Endothelial cell of umbilical vein (primary cell): ENCODE data around the gene F2. TPM values are rescaled to one million over a fixed set of nuclear protein-coding genes. Genes with fewer than 3 reads are reported as not detected.
A peak's percentile ranks its signal among the peaks of the same experiment; 100 is the strongest.

Source experiments
- BruUV-seq: library from RNA; stranded (reverse); fragments of 400-500 nt; replicated peaks from 2 replicates; lab custom pipeline; 2021; lab: Mats Ljungman, UMichigan
- CTCF ChIA-PET: fragments of 300-600, 350-600 bp; sonication (Branson Sonifier 250); formaldehyde crosslinking; loops from one replicate; lab custom pipeline; 2021; ENCODE audit warnings: antibody characterized with exemption, inconsistent platforms; lab: Charles Lee
- POLR2A ChIA-PET: fragments of 300-600, 350-600 bp; sonication (Branson Sonifier 250); formaldehyde crosslinking; loops from one replicate; lab custom pipeline; 2021; ENCODE audit warnings: antibody characterized with exemption, inconsistent platforms; lab: Charles Lee
- DNase-seq: peaks from one replicate; pipeline ENCODE4 v3.0.0-alpha.2; 2011; ENCODE audit warnings: low read depth, low spot score
- FAIRE-seq: peaks from 2 replicates; lab custom pipeline; 2011; peaks lifted over from hg19 to GRCh38; lab: Jason Lieb, UNC
- H2AFZ ChIP-seq: 2 replicates; pipeline ENCODE4 v1.6.0; 2012; ENCODE audit warnings: low read depth, low read length, control low read depth, inconsistent platforms
- H3K27ac ChIP-seq: 2 replicates; pipeline ENCODE4 v1.5.1; 2011; ENCODE audit warnings: low read depth, mild to moderate bottlenecking, control low read depth, low read length, moderate library complexity; ENCODE audit not compliant: insufficient read depth
- H3K27me3 ChIP-seq, 2 experiments: 2 replicates each; pipeline versions ENCODE4 v1.6.0 to v1.6.1; 2011; ENCODE audit warnings: low read length in 2 of 2, mixed read lengths in 1 of 2; ENCODE audit not compliant: control insufficient read depth in 2 of 2, insufficient read depth in 2 of 2
- H3K36me3 ChIP-seq, 2 experiments: 2 replicates in 1 of 2; 3 replicates in 1 of 2; pipeline ENCODE4 v1.5.1; 2011; ENCODE audit warnings: low read length in 2 of 2, mild to moderate bottlenecking in 1 of 2, moderate library complexity in 1 of 2; ENCODE audit not compliant: control insufficient read depth in 2 of 2, insufficient read depth in 2 of 2; ENCODE audit errors: extremely low read depth in 1 of 2
- H3K4me1 ChIP-seq: 3 replicates; pipeline ENCODE4 v1.5.1; 2011; ENCODE audit warnings: mild to moderate bottlenecking, low read length; ENCODE audit not compliant: control insufficient read depth, insufficient read depth; ENCODE audit errors: extremely low read depth
- H3K4me2 ChIP-seq: 2 replicates; pipeline ENCODE4 v1.6.1; 2011; ENCODE audit warnings: low read length, control low read depth, mixed read lengths; ENCODE audit not compliant: insufficient read depth
- H3K4me3 ChIP-seq, 3 experiments: fragments of 200-600 bp in 1 of 3; sonication (generic), shearing (Covaris generic) in 1 of 3; replicated peaks in 1 of 3; 2 replicates each; pipeline ENCODE4 v1.5.1; 2011 to 2016; ENCODE audit warnings: control low read depth in 3 of 3, low read length in 3 of 3, mild to moderate bottlenecking in 2 of 3, inconsistent platforms in 1 of 3, low read depth in 1 of 3, moderate library complexity in 1 of 3; ENCODE audit not compliant: insufficient read depth in 1 of 3
- H3K79me2 ChIP-seq: 2 replicates; pipeline ENCODE4 v1.6.0; 2012; ENCODE audit warnings: low read length, inconsistent platforms; ENCODE audit not compliant: control insufficient read depth, insufficient read depth
- H3K9ac ChIP-seq: replicated peaks from 2 replicates; pipeline ENCODE3; 2011; ENCODE audit warnings: low read length, control low read depth; ENCODE audit not compliant: insufficient read depth; ENCODE audit errors: extremely low read depth
- H3K9me1 ChIP-seq: replicated peaks from 3 replicates; pipeline ENCODE4 v1.6.0; 2011; ENCODE audit warnings: mild to moderate bottlenecking, low read length; ENCODE audit not compliant: control insufficient read depth, insufficient read depth; ENCODE audit errors: extremely low read depth
- H3K9me3 ChIP-seq: replicated peaks from 2 replicates; pipeline ENCODE4 v1.5.1; 2012; ENCODE audit warnings: low read length, inconsistent platforms; ENCODE audit not compliant: control insufficient read depth, insufficient read depth
- H4K20me1 ChIP-seq: replicated peaks from 2 replicates; pipeline ENCODE3; 2011; ENCODE audit warnings: mild to moderate bottlenecking, low read length; ENCODE audit not compliant: control insufficient read depth, insufficient read depth; ENCODE audit errors: extremely low read depth
- CTCF ChIP-seq, 2 donors: IDR thresholded peaks; 1 replicate in 1 of 2; 2 replicates in 1 of 2; pipeline ENCODE4 v1.5.1; 2011; ENCODE audit warnings: low read length in 2 of 2, mild to moderate bottlenecking in 2 of 2, moderate library complexity in 2 of 2, control low read depth in 1 of 2, inconsistent platforms in 1 of 2, low read depth in 1 of 2; ENCODE audit not compliant: insufficient read depth in 1 of 2; ENCODE audit errors: extremely low read depth in 1 of 2
- EZH2 ChIP-seq: IDR thresholded peaks from 2 replicates; pipeline ENCODE4 v1.6.1; 2012; ENCODE audit warnings: borderline replicate concordance, low read depth, mild to moderate bottlenecking, moderate library complexity, low read length, inconsistent platforms; ENCODE audit not compliant: severe bottlenecking
- FOS ChIP-seq: IDR thresholded peaks from 2 replicates; pipeline ENCODE4 v1.6.1; 2011; ENCODE audit warnings: mild to moderate bottlenecking, low read length, moderate library complexity, borderline replicate concordance; ENCODE audit not compliant: insufficient read depth
- GATA2 ChIP-seq: IDR thresholded peaks from 2 replicates; pipeline ENCODE4 v1.7.0; 2011; ENCODE audit warnings: low read depth, mild to moderate bottlenecking, moderate library complexity, mixed read lengths, low read length; ENCODE audit not compliant: insufficient read length, insufficient read depth
- JUN ChIP-seq: IDR thresholded peaks from 2 replicates; pipeline ENCODE4 v1.6.1; 2011; ENCODE audit warnings: borderline replicate concordance, low read depth; ENCODE audit not compliant: insufficient read length, insufficient read depth
- MAX ChIP-seq: IDR thresholded peaks from 2 replicates; pipeline ENCODE4 v1.6.1; 2011; ENCODE audit not compliant: insufficient read depth, insufficient read length
- MYC ChIP-seq: IDR thresholded peaks from one replicate; pipeline ENCODE4 v1.6.1; 2011; ENCODE audit warnings: mild to moderate bottlenecking, low read depth, low read length
- POLR2A ChIP-seq: IDR thresholded peaks from 2 replicates; pipeline ENCODE4 v1.6.1; 2012; ENCODE audit warnings: low read depth, mild to moderate bottlenecking, control low read depth, low read length
- POLR2AphosphoS5 ChIP-seq: IDR thresholded peaks from 2 replicates; pipeline ENCODE4 v1.6.1; 2012; ENCODE audit warnings: low read depth, mild to moderate bottlenecking, control low read depth, low read length, moderate library complexity; ENCODE audit not compliant: insufficient read depth
- dilution Hi-C: fragments of 300-500 bp; cut with MboI; formaldehyde crosslinking; loops from one replicate; pipeline ENCODE4 v1.15.0; 2019; ENCODE audit warnings: low sequenced_read_pairs; ENCODE audit not compliant: extremely low pct_ligation_motif_present
- intact Hi-C: fragments of 100-400 bp; cut with micrococcal nuclease; formaldehyde crosslinking; loops from one replicate; pipeline ENCODE4 v1.10.0; 2022
- polyA plus RNA-seq, 4 experiments: library from polyadenylated mRNA; depleted of rRNA in 3 of 4; stranded (reverse) in 3 of 4; unstranded in 1 of 4; fragments of >200 nt; gene quantifications; 2 replicates each; pipeline versions ENCODE4 v1.2.1 to v1.2.3, GENCODE V29; 2011 to 2012; ENCODE audit warnings: missing spikeins in 1 of 4
- total RNA-seq: library from RNA; stranded (reverse); gene quantifications from 2 replicates; pipeline ENCODE4 v1.2.3, GENCODE V29; 2021

The F2 gene
- total and polyA plus RNA-seq, 2 donors (not counting 3 experiments of a cell fraction or from before 2014, with no cell fraction given) = 0.04 TPM; not detected in 1

DNA sequence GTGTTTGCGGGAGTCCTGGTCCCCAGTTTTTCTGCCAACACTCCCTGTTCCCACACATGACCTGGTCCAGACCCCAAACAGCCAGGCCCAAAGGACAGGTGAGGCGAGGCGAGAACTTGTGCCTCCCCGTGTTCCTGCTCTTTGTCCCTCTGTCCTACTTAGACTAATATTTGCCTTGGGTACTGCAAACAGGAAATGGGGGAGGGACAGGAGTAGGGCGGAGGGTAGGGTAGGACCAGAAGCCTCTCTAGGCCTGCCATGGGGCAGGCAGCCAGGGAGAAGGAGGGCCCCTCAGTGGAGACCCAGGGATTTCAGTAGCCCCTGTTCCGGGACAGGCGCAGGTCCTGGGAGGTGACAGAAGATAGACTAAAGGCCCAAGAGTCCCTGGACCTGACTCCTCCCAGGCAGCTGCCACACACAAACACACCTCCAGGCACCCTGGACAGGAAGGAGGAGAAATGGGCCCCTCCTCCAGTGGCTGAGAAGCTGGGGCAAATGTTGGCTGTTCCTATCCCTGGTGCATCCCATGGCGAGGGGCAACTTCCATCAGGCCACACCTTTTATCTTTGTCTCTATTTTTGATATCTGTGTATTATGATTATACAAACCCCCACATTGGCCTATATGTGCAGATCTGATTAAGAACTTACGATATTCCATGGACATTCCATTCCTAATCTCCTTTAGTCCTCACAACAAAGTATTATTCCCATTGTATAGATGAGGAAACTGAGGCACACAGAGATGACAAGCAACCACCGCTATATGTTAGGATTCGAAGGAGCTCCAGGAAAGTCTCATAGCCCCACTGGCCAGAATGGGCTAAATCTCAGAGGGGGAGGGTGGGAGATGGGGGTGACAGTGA lies 626 bp upstream of the F2 start:
- Histone ChIP-seq H3K9ac (no peak overlapping the region), H3K9me1 (no peaks in the 10 kb centered on the region), H3K4me3 (no peak overlapping the region), H3K79me2 (no peaks in the 10 kb centered on the region), H4K20me1 (no peaks in the 10 kb centered on the region), H3K27me3 (no peaks in the 10 kb centered on the region), H3K4me2 (no peak overlapping the region), H3K9me3 (no peaks in the 10 kb centered on the region), H3K36me3 (no peaks in the 10 kb centered on the region), H3K27ac (no peak overlapping the region), H3K4me1 (peaks cover 6% of the 10 kb centered on the region), H2AFZ (peak overlapping the region; percentile 19)
- intact Hi-C loops = no loop called here
- ChIA-PET POLR2A (no interaction called here), CTCF (no interaction called here)
- DNase-seq (no peak), FAIRE-seq (peak; percentile 43)
- no peak for TF ChIP-seq POLR2A
- no peak for TF ChIP-seq POLR2AphosphoS5
- no peak for TF ChIP-seq CTCF (IDR thresholded peaks at IDR 0.05; ENCODE audit: extremely low read depth in 1 of 2, insufficient read depth in 1 of 2, low read depth in 1 of 2, low read length in 2 of 2)
- TF ChIP-seq GATA2 = no peak
- TF ChIP-seq JUN = no peak
- no peak for TF ChIP-seq MYC
- TF ChIP-seq FOS = no peak
- no peak for TF ChIP-seq MAX
- TF ChIP-seq EZH2 = no peak
- BruUV-seq = no TSS peak
- dilution Hi-C loops = no loop called here
